Testis (tissue), 2 donors: ENCODE data around the gene TSACC.

Experiments used
- CTCF ChIP-seq, 3 experiments: fragments of 450-650 bp in 2 of 3; fragments of 200-600 bp in 1 of 3; sonication (generic) in 1 of 3; IDR thresholded peaks; one replicate each; pipeline ENCODE4 v1.5.1; 2016 to 2019; ENCODE audit warnings: antibody characterized with exemption in 3 of 3, mild to moderate bottlenecking in 2 of 3, moderate library complexity in 1 of 3
- POLR2A ChIP-seq: fragments of 450-650 bp; IDR thresholded peaks from one replicate; pipeline ENCODE4 v1.6.1; 2017; ENCODE audit warnings: antibody characterized with exemption, mild to moderate bottlenecking, moderate library complexity

- TF ChIP-seq CTCF (IDR thresholded peaks at IDR 0.05), result no peak
- TF ChIP-seq POLR2A, result no peak
These were observed 17.8 kb upstream of the TSACC start for GRCh38 chr1:156320560-156320959.
